ENCODE data around the gene EPYC. TPM values are rescaled to one million over a fixed set of nuclear protein-coding genes. Genes with fewer than 3 reads are reported as not detected.

EPYC gene
- total RNA-seq, 1 donor from 2014 or later, result 0.53 TPM

- H3K4me3 Mint-ChIP-seq, result no peak overlapping the region
- no peaks in the 10 kb centered on the region for H3K27me3 Mint-ChIP-seq
- peaks cover 5% of the 10 kb centered on the region for H3K4me1 Mint-ChIP-seq (ENCODE audit: unreplicated experiment)
- peak overlapping the region; percentile 17 for H3K27ac Mint-ChIP-seq
- no peak for DNase-seq (ENCODE audit: extremely low spot score, unreplicated experiment)
- TF ChIP-seq CTCF (conservative IDR thresholded peaks at IDR 0.05), result no peak
- H3K9me3 Mint-ChIP-seq, result no peaks in the 10 kb centered on the region
- no peaks in the 10 kb centered on the region for H3K36me3 Mint-ChIP-seq
Observed at GRCh38 chr12:90938451-90938850, 66.3 kb downstream of the EPYC start.

GRCh38 chr12:90937651-90938050 is 67.1 kb downstream of the EPYC start:
- H3K27me3 Mint-ChIP-seq, result no peaks in the 10 kb centered on the region
- H3K4me1 Mint-ChIP-seq (ENCODE audit: unreplicated experiment), result peaks cover 5% of the 10 kb centered on the region
- no peak for DNase-seq (ENCODE audit: extremely low spot score, unreplicated experiment)
- H3K27ac Mint-ChIP-seq, result no peak overlapping the region
- H3K36me3 Mint-ChIP-seq, result no peaks in the 10 kb centered on the region
- no peak overlapping the region for H3K4me3 Mint-ChIP-seq
- no peak for TF ChIP-seq CTCF (conservative IDR thresholded peaks at IDR 0.05)
- no peaks in the 10 kb centered on the region for H3K9me3 Mint-ChIP-seq

GRCh38 chr12:90936230-90937005 is 68.4 kb downstream of the EPYC start:
- no peaks in the 10 kb centered on the region for H3K27me3 Mint-ChIP-seq
- DNase-seq (ENCODE audit: extremely low spot score, unreplicated experiment), result no peak

GRCh38 chr12:90925562-90925961 is 79.2 kb downstream of the EPYC start:
- peaks cover 11% of the 10 kb centered on the region for H3K9me3 Mint-ChIP-seq
- DNase-seq (ENCODE audit: extremely low spot score, unreplicated experiment), result no peak
- H3K4me1 Mint-ChIP-seq (ENCODE audit: unreplicated experiment), result no peaks in the 10 kb centered on the region
- no peak overlapping the region for H3K27ac Mint-ChIP-seq
- no peak overlapping the region for H3K4me3 Mint-ChIP-seq
- H3K27me3 Mint-ChIP-seq, result no peaks in the 10 kb centered on the region
- no peak for TF ChIP-seq CTCF (conservative IDR thresholded peaks at IDR 0.05)
- no peaks in the 10 kb centered on the region for H3K36me3 Mint-ChIP-seq

More at GRCh38 chr12:90936230-90937005, 68.4 kb downstream of the EPYC start:
- Mint-ChIP-seq H3K27ac (no peak overlapping the region), H3K9me3 (no peaks in the 10 kb centered on the region), H3K36me3 (no peaks in the 10 kb centered on the region), H3K4me1 (ENCODE audit: unreplicated experiment) (peaks cover 5% of the 10 kb centered on the region), H3K4me3 (no peak overlapping the region)
- no peak for TF ChIP-seq CTCF (conservative IDR thresholded peaks at IDR 0.05)

GRCh38 chr12:90924406-90924805 is 80.4 kb downstream of the EPYC start:
- H3K27ac Mint-ChIP-seq, result no peak overlapping the region
- peaks cover 4% of the 10 kb centered on the region for H3K9me3 Mint-ChIP-seq
- no peaks in the 10 kb centered on the region for H3K27me3 Mint-ChIP-seq
- H3K36me3 Mint-ChIP-seq, result no peaks in the 10 kb centered on the region
- no peak for TF ChIP-seq CTCF (conservative IDR thresholded peaks at IDR 0.05)
- H3K4me3 Mint-ChIP-seq, result no peak overlapping the region
- no peaks in the 10 kb centered on the region for H3K4me1 Mint-ChIP-seq (ENCODE audit: unreplicated experiment)
- no peak for DNase-seq (ENCODE audit: extremely low spot score, unreplicated experiment)

Measured in type B pancreatic cell (in vitro differentiated cells).